Measurements from ENCODE around the gene UBAP1L.

GRCh38 chr15:65079580-65079979 lies 35.4 kb downstream of the UBAP1L start:
- TF ChIP-seq CTCF (IDR thresholded peaks at IDR 0.05) (no peak), POLR2A (IDR thresholded peaks at IDR 0.05) (no peak)
